ENCODE measurements around the gene COBL. TPM values are rescaled to one million over a fixed set of nuclear protein-coding genes. Genes with fewer than 3 reads are reported as not detected.

The COBL gene
- total RNA-seq, 2 donors from 2014 or later = 27.5 to 28.3 TPM

DNA sequence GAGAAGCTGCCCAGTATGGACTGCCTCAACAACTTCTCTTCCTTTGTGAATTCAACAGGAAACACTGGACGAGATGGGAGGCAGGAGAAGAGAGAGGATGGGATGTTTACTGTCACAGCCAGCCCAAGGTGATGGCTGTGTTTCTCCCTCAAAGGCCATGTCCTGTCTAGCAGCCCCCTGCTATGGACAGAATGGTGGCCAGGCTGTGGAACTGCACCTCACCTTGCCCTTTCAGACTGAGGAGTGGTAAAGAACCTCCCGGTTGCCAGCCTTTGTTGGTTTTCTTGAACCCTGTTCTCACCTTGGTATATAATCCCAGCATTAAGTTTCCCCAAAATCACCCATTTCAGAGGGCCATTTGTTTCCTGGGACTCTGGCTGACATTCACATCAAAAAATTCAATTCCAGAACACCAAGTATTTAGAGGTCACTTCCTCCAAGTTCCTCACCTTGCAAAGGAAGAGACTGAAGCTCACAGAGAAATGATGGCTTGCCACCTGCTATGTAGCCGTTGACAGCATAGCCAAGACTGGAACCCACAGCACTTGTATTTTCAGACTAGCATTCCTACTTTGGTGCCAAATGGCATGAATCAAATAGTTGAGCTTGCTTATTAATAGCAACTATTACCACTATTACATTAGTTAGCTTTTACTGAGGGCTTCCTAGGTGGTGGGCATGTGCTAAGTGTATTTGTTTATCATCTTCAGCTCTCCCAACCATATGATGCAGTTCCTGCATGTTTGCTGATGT lies 309.9 kb downstream of the COBL start:
- no peak overlapping the region for H3K9ac ChIP-seq (ENCODE audit: extremely low read depth, low read length, poor library complexity, severe bottlenecking)
- H3K36me3 ChIP-seq (ENCODE audit: control insufficient read depth, insufficient read depth, low read length) = no peaks in the 10 kb centered on the region
- H3K4me3 ChIP-seq (ENCODE audit: low read length) = no peak overlapping the region
- H3K4me1 ChIP-seq (ENCODE audit: control insufficient read depth, insufficient read depth, low read length) = no peaks in the 10 kb centered on the region
- H3K9me3 ChIP-seq (ENCODE audit: control insufficient read depth, low read length) = no peaks in the 10 kb centered on the region
- WGBS, 2 experiments (ENCODE audit: insufficient coverage in 1 of 2, insufficient read length in 1 of 2) = 87 to 92% methylated on average over 2 to 3 of the region's 3 CpGs
- peaks cover under 1% of the 10 kb centered on the region for H3K9me3 Mint-ChIP-seq
- H3K27me3 Mint-ChIP-seq (ENCODE audit: insufficient read depth) = no peaks in the 10 kb centered on the region
- no peaks in the 10 kb centered on the region for H3K4me1 Mint-ChIP-seq
- H3K27me3 ChIP-seq (ENCODE audit: control insufficient read depth, insufficient read depth, low read length, poor library complexity, severe bottlenecking) = no peaks in the 10 kb centered on the region
- DNase-seq = no peak
- no peak overlapping the region for H3K27ac ChIP-seq (ENCODE audit: low read depth, low read length)
- peak; percentile 57 for TF ChIP-seq CTCF (conservative IDR thresholded peaks at IDR 0.05)
- H3K36me3 Mint-ChIP-seq (ENCODE audit: low read depth) = no peaks in the 10 kb centered on the region
- no peak overlapping the region for H3K27ac Mint-ChIP-seq
- H3K4me3 Mint-ChIP-seq = no peak overlapping the region

DNA sequence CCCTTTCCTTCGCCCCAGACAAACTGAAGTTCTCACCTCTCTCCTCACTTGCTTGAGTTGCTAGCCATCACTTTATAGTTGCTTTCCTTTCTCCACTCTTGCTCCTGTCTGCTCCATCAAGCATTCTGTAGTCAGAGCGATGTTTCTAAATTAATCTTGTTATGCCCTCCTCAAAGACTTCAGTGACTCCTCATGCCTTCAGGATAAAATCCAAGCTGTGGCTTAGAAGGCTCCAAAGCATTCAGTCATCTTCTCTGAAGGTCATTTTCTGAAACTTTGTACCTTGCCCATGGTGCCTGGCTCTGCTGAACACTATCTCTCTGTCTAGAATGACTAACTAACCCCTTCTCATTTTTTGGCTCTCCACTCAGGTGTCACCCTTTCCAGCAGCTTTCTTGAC lies 311.5 kb downstream of the COBL start:
- DNase-seq = no peak
- WGBS, 2 experiments (ENCODE audit: insufficient coverage in 1 of 2, insufficient read length in 1 of 2) = 89 to 91% methylated on average over 2 of the region's 2 CpGs
- Mint-ChIP-seq H3K36me3 (ENCODE audit: low read depth) (no peaks in the 10 kb centered on the region), H3K27me3 (ENCODE audit: insufficient read depth) (no peaks in the 10 kb centered on the region), H3K4me1 (no peaks in the 10 kb centered on the region), H3K9me3 (peaks cover 12% of the 10 kb centered on the region), H3K27ac (no peak overlapping the region), H3K4me3 (no peak overlapping the region)
- Histone ChIP-seq H3K4me1 (ENCODE audit: control insufficient read depth, insufficient read depth, low read length) (no peaks in the 10 kb centered on the region), H3K9ac (ENCODE audit: extremely low read depth, low read length, poor library complexity, severe bottlenecking) (no peak overlapping the region), H3K4me3 (ENCODE audit: low read length) (no peak overlapping the region), H3K27me3 (ENCODE audit: control insufficient read depth, insufficient read depth, low read length, poor library complexity, severe bottlenecking) (no peaks in the 10 kb centered on the region), H3K36me3 (ENCODE audit: control insufficient read depth, insufficient read depth, low read length) (no peaks in the 10 kb centered on the region), H3K27ac (ENCODE audit: low read depth, low read length) (no peak overlapping the region), H3K9me3 (ENCODE audit: control insufficient read depth, low read length) (no peaks in the 10 kb centered on the region)
- no peak for TF ChIP-seq CTCF (conservative IDR thresholded peaks at IDR 0.05)

GRCh38 chr7:51000956-51001355 lies 315.7 kb downstream of the COBL start:
- Histone ChIP-seq H3K4me3 (ENCODE audit: low read length) (no peak overlapping the region), H3K9ac (ENCODE audit: extremely low read depth, low read length, poor library complexity, severe bottlenecking) (no peak overlapping the region), H3K4me1 (ENCODE audit: control insufficient read depth, insufficient read depth, low read length) (no peaks in the 10 kb centered on the region), H3K9me3 (ENCODE audit: control insufficient read depth, low read length) (no peaks in the 10 kb centered on the region), H3K36me3 (ENCODE audit: control insufficient read depth, insufficient read depth, low read length) (no peaks in the 10 kb centered on the region), H3K27ac (ENCODE audit: low read depth, low read length) (no peak overlapping the region), H3K27me3 (ENCODE audit: control insufficient read depth, insufficient read depth, low read length, poor library complexity, severe bottlenecking) (no peaks in the 10 kb centered on the region)
- no peak overlapping the region for H3K4me3 Mint-ChIP-seq
- H3K4me1 Mint-ChIP-seq = no peaks in the 10 kb centered on the region
- peak; percentile 58 for TF ChIP-seq CTCF (conservative IDR thresholded peaks at IDR 0.05)
- no peaks in the 10 kb centered on the region for H3K27me3 Mint-ChIP-seq (ENCODE audit: insufficient read depth)
- DNase-seq = no peak
- WGBS, 2 experiments (ENCODE audit: insufficient coverage in 1 of 2, insufficient read length in 1 of 2) = 47 to 83% methylated on average over 1 to 3 of the region's 3 CpGs
- H3K36me3 Mint-ChIP-seq (ENCODE audit: low read depth) = no peaks in the 10 kb centered on the region
- H3K27ac Mint-ChIP-seq = no peak overlapping the region
- H3K9me3 Mint-ChIP-seq = peaks cover 12% of the 10 kb centered on the region
